ENCODE measurements around the gene TDRD3. TPM values are rescaled to one million over a fixed set of nuclear protein-coding genes. Genes with fewer than 3 reads are reported as not detected.

The TDRD3 gene
- total RNA-seq, 1 experiment from 2014 or later: 23.1 TPM

GRCh38 chr13:60463787-60464186 is 66.8 kb downstream of the TDRD3 start:
- H3K4me3 ChIP-seq: no peak overlapping the region
- H3K9me3 ChIP-seq (replicated peaks): no peaks in the 10 kb centered on the region; the same call in 1 of the 2 replicates
- no peaks in the 10 kb centered on the region for H3K4me1 ChIP-seq
- no peak overlapping the region for H3K27ac ChIP-seq
- no peaks in the 10 kb centered on the region for H3K27me3 ChIP-seq
- DNase-seq: no peak
- 0 out of 2 replicates have a peak, but pooled peaks cover 2% of the 10 kb centered on the region for H3K36me3 ChIP-seq

- Histone ChIP-seq H3K36me3 (0 out of 2 replicates have a peak, but pooled peaks cover 2% of the 10 kb centered on the region), H3K9me3 (replicated peaks) (no peaks in the 10 kb centered on the region)
- no peak for DNase-seq
These were observed 70.1 kb downstream of the TDRD3 start for GRCh38 chr13:60467098-60467497.

GRCh38 chr13:60479273-60479672 is 82.3 kb downstream of the TDRD3 start:
- Histone ChIP-seq H3K36me3 (no peaks in the 10 kb centered on the region; the same call in 1 of the 2 replicates), H3K4me3 (no peak overlapping the region), H3K27ac (no peak overlapping the region), H3K4me1 (no peaks in the 10 kb centered on the region), H3K9me3 (replicated peaks) (0 out of 2 replicates have a peak, but pooled peaks cover 7% of the 10 kb centered on the region), H3K27me3 (no peaks in the 10 kb centered on the region)
- no peak for DNase-seq

More at GRCh38 chr13:60467098-60467497, 70.1 kb downstream of the TDRD3 start:
- H3K4me1 ChIP-seq: no peaks in the 10 kb centered on the region
- no peak overlapping the region for H3K27ac ChIP-seq
- H3K4me3 ChIP-seq: no peak overlapping the region
- no peaks in the 10 kb centered on the region for H3K27me3 ChIP-seq

GRCh38 chr13:60482012-60482411 is 85.0 kb downstream of the TDRD3 start:
- no peak overlapping the region for H3K4me3 ChIP-seq
- H3K36me3 ChIP-seq: no peaks in the 10 kb centered on the region; the same call in 1 of the 2 replicates
- H3K27me3 ChIP-seq: no peaks in the 10 kb centered on the region
- no peaks in the 10 kb centered on the region for H3K4me1 ChIP-seq
- DNase-seq: no peak
- H3K9me3 ChIP-seq (replicated peaks): 0 out of 2 replicates have a peak, but pooled peaks cover 7% of the 10 kb centered on the region
- no peak overlapping the region for H3K27ac ChIP-seq

- H3K4me3 ChIP-seq: no peak overlapping the region
- DNase-seq: no peak
- 0 out of 2 replicates have a peak, but pooled peaks cover 4% of the 10 kb centered on the region for H3K9me3 ChIP-seq (replicated peaks)
- H3K4me1 ChIP-seq: no peaks in the 10 kb centered on the region
- H3K36me3 ChIP-seq: no peaks in the 10 kb centered on the region; the same call in 1 of the 2 replicates
- no peaks in the 10 kb centered on the region for H3K27me3 ChIP-seq
- no peak overlapping the region for H3K27ac ChIP-seq
These were observed 87.8 kb downstream of the TDRD3 start for GRCh38 chr13:60484865-60485264.

- no peaks in the 10 kb centered on the region for H3K27me3 ChIP-seq
- H3K27ac ChIP-seq: no peak overlapping the region
- no peaks in the 10 kb centered on the region for H3K4me1 ChIP-seq
- no peak overlapping the region for H3K4me3 ChIP-seq
- 0 out of 2 replicates have a peak, but pooled peaks cover 8% of the 10 kb centered on the region for H3K36me3 ChIP-seq
- DNase-seq: no peak
- H3K9me3 ChIP-seq (replicated peaks): no peaks in the 10 kb centered on the region
These were observed 94.5 kb downstream of the TDRD3 start for GRCh38 chr13:60491531-60491930.

GRCh38 chr13:60492187-60492586 is 95.2 kb downstream of the TDRD3 start:
- DNase-seq: no peak

GRCh38 chr13:60494296-60494695 is 97.3 kb downstream of the TDRD3 start:
- Histone ChIP-seq H3K36me3 (0 out of 2 replicates have a peak, but pooled peaks cover 10% of the 10 kb centered on the region), H3K27ac (no peak overlapping the region), H3K9me3 (replicated peaks) (no peaks in the 10 kb centered on the region), H3K27me3 (no peaks in the 10 kb centered on the region), H3K4me3 (no peak overlapping the region), H3K4me1 (no peaks in the 10 kb centered on the region)
- no peak for DNase-seq

More at GRCh38 chr13:60492187-60492586, 95.2 kb downstream of the TDRD3 start:
- H3K27me3 ChIP-seq: no peaks in the 10 kb centered on the region
- no peaks in the 10 kb centered on the region for H3K4me1 ChIP-seq
- H3K9me3 ChIP-seq (replicated peaks): no peaks in the 10 kb centered on the region
- H3K36me3 ChIP-seq: 0 out of 2 replicates have a peak, but pooled peaks cover 10% of the 10 kb centered on the region
- H3K4me3 ChIP-seq: no peak overlapping the region
- no peak overlapping the region for H3K27ac ChIP-seq

- Histone ChIP-seq H3K27me3 (no peaks in the 10 kb centered on the region), H3K9me3 (replicated peaks) (peaks cover 13% of the 10 kb centered on the region; the same call in 1 of the 2 replicates), H3K27ac (no peak overlapping the region), H3K4me3 (no peak overlapping the region), H3K4me1 (no peaks in the 10 kb centered on the region), H3K36me3 (peaks cover 9% of the 10 kb centered on the region; the same call in 1 of the 2 replicates)
- DNase-seq: peak in 1 of 2 experiments; percentile 2
These were observed 104.2 kb downstream of the TDRD3 start for GRCh38 chr13:60501236-60501635.

- H3K4me1 ChIP-seq: no peaks in the 10 kb centered on the region
- H3K9me3 ChIP-seq (replicated peaks): no peaks in the 10 kb centered on the region
- H3K36me3 ChIP-seq: peaks cover 6% of the 10 kb centered on the region; the same call in 1 of the 2 replicates
- DNase-seq: no peak
- no peaks in the 10 kb centered on the region for H3K27me3 ChIP-seq
- H3K27ac ChIP-seq: no peak overlapping the region
- H3K4me3 ChIP-seq: no peak overlapping the region
These were observed 112.8 kb downstream of the TDRD3 start for GRCh38 chr13:60509601-60510386.

GRCh38 chr13:60511637-60512036 is 114.6 kb downstream of the TDRD3 start:
- H3K9me3 ChIP-seq (replicated peaks): no peaks in the 10 kb centered on the region
- H3K27ac ChIP-seq: no peak overlapping the region
- H3K4me1 ChIP-seq: no peaks in the 10 kb centered on the region
- peaks cover 6% of the 10 kb centered on the region; the same call in 1 of the 2 replicates for H3K36me3 ChIP-seq
- DNase-seq: no peak
- no peak overlapping the region for H3K4me3 ChIP-seq
- no peaks in the 10 kb centered on the region for H3K27me3 ChIP-seq

- no peak overlapping the region for H3K27ac ChIP-seq
- no peak overlapping the region for H3K4me3 ChIP-seq
- H3K4me1 ChIP-seq: no peaks in the 10 kb centered on the region
- no peak for DNase-seq
- no peaks in the 10 kb centered on the region for H3K27me3 ChIP-seq
- H3K36me3 ChIP-seq: peaks cover 10% of the 10 kb centered on the region; the same call in 1 of the 2 replicates
- H3K9me3 ChIP-seq (replicated peaks): no peaks in the 10 kb centered on the region
These were observed 117.9 kb downstream of the TDRD3 start for GRCh38 chr13:60514891-60515290.

- DNase-seq: peak in 1 of 2 experiments; percentile 12
- H3K27me3 ChIP-seq: no peaks in the 10 kb centered on the region
- H3K36me3 ChIP-seq: peaks cover 4% of the 10 kb centered on the region; the same call in 1 of the 2 replicates
- no peaks in the 10 kb centered on the region for H3K4me1 ChIP-seq
- H3K9me3 ChIP-seq (replicated peaks): no peaks in the 10 kb centered on the region
- H3K4me3 ChIP-seq: no peak overlapping the region
- no peak overlapping the region for H3K27ac ChIP-seq
These were observed 122.5 kb downstream of the TDRD3 start for GRCh38 chr13:60519496-60519895.

- no peaks in the 10 kb centered on the region for H3K27me3 ChIP-seq
- H3K36me3 ChIP-seq: peaks cover 4% of the 10 kb centered on the region; the same call in 1 of the 2 replicates
- no peak for DNase-seq
- H3K9me3 ChIP-seq (replicated peaks): no peaks in the 10 kb centered on the region
- H3K4me3 ChIP-seq: no peak overlapping the region
- no peaks in the 10 kb centered on the region for H3K4me1 ChIP-seq
- H3K27ac ChIP-seq: no peak overlapping the region
These were observed 124.0 kb downstream of the TDRD3 start for GRCh38 chr13:60520902-60521569.

GRCh38 chr13:60538566-60538965 is 141.5 kb downstream of the TDRD3 start:
- DNase-seq: no peak
- no peak overlapping the region for H3K4me3 ChIP-seq
- H3K27me3 ChIP-seq: no peaks in the 10 kb centered on the region
- no peaks in the 10 kb centered on the region; the same call in 1 of the 2 replicates for H3K9me3 ChIP-seq (replicated peaks)
- peaks cover 4% of the 10 kb centered on the region; the same call in 1 of the 2 replicates for H3K36me3 ChIP-seq
- H3K27ac ChIP-seq: no peak overlapping the region
- no peaks in the 10 kb centered on the region for H3K4me1 ChIP-seq

All from SJCRH30 (cell line).